ENCODE results near the gene RASL10A.
A peak's percentile ranks its signal among the peaks of the same experiment; 100 is the strongest.

The RASL10A gene

GRCh38 chr22:29319072-29319471 is 3.6 kb upstream of the RASL10A start:
- DNase-seq (ENCODE audit: low spot score), result no peak

- DNase-seq (ENCODE audit: low spot score), result no peak
These were observed 2.4 kb upstream of the RASL10A start for GRCh38 chr22:29317827-29318454.

GRCh38 chr22:29316141-29316828 is 788 bp upstream of the RASL10A start:
- DNase-seq (ENCODE audit: low spot score), result no peak

- no peak for DNase-seq (ENCODE audit: low spot score)
These were observed 786 bp downstream of the RASL10A start for GRCh38 chr22:29314537-29315285.

DNA sequence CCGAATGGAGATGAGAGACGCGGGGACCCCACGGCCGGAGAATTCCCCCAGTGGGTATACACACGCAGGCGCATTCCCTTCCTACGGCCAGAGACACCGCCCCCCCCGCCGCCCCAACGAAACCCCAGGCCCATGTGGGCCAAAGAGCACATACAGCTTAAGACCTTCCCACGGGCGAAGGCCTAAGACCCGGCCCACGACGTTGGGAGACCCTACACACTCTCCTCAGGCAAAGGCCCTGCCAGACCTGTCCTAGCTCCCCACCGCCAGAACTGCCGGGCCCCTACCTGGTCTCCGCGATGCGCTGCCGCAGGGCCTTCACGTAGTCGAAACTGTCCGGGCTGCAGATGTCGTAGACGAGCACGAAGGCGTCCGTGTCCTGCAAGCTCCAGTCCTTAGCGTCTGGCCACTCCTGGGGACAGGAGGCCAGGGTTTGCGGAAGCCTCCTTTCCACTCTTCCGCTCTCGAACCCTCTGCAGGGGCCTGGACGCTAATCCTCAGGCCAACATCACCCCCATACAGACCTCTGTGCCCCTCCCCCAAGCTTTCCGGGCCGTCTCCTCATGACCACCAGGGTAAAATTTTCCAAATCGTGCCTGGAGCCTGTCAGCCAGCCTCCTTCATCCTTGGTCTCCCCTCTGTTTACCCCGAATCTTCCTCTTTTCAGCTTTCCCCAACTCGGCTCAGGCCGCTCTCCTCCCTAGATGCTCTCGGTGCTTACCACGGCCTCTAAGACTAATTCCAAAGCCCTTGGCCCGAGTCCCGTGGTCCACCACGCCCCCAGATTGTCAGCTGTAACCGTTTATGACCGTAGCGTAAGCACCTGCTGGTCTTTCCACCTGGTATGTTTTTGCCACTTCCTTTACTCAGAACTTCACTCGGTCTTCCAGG is 1.7 kb downstream of the RASL10A start:
- no peak for DNase-seq (ENCODE audit: low spot score)

DNA sequence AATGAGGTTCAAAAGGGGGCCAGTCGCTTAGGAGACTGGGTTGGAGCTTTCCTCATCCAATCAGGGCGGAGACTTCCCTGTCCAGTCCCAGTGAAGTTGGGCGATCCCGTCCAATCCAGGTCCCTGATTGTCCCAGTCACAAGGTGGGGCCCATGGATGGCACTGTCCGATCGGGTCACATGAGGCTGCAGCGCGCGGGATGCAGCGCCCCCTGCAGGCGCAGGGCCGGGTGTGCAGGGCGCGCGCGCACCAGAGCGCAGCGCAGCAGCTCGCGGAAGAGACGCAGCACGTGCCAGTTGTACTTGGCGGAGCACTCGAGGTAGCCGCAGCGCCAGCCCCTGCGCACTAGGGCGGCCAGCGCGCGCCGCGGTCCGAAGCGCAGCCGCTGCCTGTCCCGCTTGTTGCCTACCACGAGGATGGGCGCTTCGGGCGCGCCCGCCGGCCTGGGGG is 2.3 kb downstream of the RASL10A start:
- DNase-seq (ENCODE audit: low spot score), result no peak

DNA sequence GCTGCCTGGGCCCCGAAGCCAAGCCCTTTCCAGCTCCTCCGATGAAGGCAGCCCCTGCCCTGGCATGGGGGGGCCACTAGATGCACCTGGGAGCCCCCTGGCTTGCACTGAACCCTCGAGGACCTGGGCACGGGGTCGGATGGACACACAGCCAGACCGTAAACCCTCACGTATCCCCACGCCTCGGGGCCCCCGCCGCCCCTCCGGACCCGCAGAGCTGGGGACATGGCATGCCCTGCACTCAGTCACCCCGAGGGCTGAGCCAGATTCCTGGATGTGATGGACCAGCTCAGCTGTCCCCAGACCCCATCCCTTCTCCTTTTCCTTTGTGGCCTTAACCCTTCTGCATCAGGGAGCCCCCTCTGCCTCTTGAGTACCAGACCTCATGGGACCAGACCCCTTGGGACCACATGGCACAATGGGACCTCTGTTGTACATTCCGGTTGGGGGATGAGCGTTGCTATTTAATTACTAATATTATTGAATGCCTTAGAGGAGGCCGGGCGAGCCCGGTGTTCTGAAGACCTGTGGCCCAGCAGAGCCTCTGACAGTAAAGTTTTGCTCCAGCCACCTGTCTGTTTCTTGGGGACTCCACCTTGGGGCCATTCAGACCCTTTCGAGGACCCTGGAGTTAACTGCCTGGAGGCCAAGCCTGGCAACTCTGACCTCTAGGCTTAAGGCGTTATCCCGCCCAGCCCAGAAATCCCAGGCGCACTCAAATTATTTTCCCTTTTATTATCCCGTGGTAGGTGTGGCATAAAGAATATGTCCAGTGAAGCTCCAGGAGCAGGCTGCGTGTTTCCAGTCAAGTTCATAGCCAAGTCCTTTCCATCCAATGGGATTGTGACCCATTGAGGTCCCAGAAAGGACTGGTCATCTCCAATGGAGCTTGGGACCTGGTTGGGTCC is 3.0 kb downstream of the RASL10A start:
- DNase-seq (ENCODE audit: low spot score), result no peak

- no peak for DNase-seq (ENCODE audit: low spot score)
These were observed 3.9 kb downstream of the RASL10A start for GRCh38 chr22:29311464-29312217.

DNA sequence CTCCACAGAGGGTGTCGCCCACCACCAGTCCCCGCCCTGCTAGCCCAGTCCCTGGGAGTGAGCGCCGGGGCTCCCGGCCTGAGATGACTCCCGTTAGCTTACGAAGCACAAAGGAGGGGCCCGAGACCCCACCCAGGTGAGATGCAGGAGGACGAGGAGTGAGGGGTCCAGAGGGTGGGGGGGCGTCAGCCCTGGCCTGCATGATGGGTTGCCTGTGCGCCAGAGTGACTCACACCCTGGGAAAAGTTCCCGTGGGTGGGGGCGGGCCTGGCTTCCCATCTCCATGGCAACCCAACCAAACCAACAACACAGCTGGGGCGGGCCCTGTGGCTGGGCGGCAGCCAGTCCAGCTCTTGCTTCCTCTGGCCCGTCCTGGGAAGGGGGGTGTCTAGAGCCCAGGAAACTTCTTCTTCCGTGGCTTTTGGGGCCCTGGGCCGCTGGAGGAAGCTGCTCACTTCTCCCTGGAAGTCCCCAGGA is 4.6 kb downstream of the RASL10A start:
- peak; percentile 91 for DNase-seq (ENCODE audit: low spot score)

GRCh38 chr22:29310065-29310862 is 5.2 kb downstream of the RASL10A start:
- DNase-seq (ENCODE audit: low spot score), result no peak

DNA sequence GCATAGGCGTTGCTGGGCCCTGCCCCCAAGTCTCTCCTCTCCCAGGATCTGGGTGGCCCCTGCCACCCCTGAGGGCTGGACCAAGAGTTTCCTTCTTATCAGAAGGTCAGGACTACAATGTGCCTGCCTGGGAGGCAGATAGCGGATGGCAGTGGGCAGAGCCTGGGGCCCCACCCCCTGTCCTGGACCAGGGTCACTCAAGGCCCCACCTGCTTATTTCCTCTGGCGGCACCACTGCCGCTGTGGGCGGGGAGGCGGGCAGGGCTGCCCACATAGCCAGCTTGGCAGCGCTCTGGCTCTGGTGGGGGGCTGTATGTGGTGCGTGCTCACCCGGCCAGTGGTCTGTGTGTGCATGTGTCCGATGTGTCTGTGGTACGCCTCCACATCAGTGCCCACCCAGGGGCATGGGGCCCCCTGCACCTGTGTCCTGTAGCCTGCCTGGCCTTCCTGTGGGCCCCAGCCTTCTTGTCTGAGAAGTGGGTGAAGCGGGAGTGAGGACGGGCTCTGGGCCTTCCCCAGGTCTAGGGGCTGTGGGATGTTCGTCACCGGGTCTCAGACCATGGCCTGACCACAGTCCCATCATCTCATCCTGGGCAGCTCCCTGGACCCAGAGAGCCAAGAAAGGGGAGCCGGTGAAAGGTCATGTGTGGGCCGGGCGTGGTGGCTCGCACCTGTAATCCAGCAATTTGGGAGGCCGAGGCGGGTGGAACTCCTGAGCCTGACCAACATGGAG is 6.0 kb downstream of the RASL10A start:
- no peak for DNase-seq (ENCODE audit: low spot score)

DNA sequence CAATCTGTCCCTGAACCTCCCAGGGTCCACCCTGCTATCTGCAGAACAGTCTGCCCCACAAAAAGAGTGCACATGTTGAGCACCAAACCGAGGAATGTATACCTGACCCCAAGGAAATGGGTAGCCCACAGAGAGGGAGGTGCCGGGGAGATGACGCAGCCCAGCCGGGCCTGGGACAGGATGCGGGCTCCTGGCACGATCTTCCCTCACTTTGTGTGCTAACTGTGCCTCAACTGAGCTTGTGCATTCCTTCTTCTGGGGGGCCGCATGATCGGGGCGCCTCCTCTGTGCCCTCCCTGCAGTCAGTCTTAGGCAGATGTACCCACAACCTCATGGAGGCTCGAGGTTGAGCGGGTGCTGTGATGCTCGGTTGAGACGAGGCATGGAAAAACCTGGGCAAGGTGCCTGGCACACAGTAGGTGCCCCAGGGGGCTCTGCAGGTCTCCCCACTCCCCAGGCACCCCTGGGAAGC is 6.7 kb downstream of the RASL10A start:
- DNase-seq (ENCODE audit: low spot score), result no peak

GRCh38 chr22:29308148-29308790 is 7.2 kb downstream of the RASL10A start:
- no peak for DNase-seq (ENCODE audit: low spot score)

GRCh38 chr22:29307596-29308147 is 7.8 kb downstream of the RASL10A start:
- DNase-seq (ENCODE audit: low spot score), result no peak

GRCh38 chr22:29306835-29307595 is 8.5 kb downstream of the RASL10A start:
- DNase-seq (ENCODE audit: low spot score), result peak; percentile 76

DNA sequence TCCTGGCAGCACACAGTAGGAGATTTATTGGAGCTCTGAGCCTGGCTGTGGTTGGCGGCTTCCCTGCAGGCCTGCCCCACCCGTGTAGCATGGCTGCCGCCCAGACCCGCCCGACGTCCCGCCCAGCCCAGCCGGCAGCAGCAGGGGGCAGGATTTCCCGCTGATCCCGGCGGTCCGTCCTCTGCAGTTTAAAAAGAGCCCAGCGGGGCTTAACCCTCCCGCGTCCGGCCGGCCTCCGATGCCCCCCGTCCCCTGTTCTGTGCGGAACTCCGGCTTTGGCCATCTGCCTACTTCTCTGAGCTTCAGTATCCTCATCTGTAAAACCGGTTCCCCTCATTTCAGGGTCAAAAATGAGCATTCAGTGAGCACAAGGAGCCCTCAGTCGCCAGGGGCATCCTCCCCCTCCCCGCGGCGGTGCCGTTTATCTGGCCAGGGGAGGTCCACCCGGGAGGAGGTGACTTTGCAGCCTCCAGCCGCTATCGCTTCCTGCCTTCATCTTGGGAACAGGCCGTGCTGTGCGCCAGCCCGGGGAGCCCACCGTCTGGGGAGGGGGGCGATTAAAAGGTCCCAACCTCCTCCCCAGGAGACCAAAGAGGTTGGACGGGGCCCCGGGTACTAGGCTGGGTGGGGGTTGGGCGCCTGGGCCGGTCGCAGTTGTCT is 9.2 kb downstream of the RASL10A start, which contains the start of gene GAS2L1:
Gene GAS2L1 (plus strand): TSS at position 476 of the 660 bp plus-strand sequence. CDS start 1,456 bp downstream, outside the sequence.
- no peak for DNase-seq (ENCODE audit: low spot score)

Data from putamen (tissue), 1 donor.